Karpas-422 (cell line): ENCODE data around the gene MAPK12. TPM values are rescaled to one million over a fixed set of nuclear protein-coding genes. Genes with fewer than 3 reads are reported as not detected.

Experiments used
- DNase-seq: peaks from one replicate; pipeline ENCODE4 v3.0.0-alpha.2; 2015
- H2AFZ ChIP-seq: fragments of 200-600 bp; sonication (generic); 2 replicates; pipeline ENCODE4 v1.6.1; 2014; ENCODE audit warnings: antibody characterized with exemption, low read length, mixed read lengths
- H3K27ac ChIP-seq: fragments of 200-600 bp; sonication (generic); 2 replicates; pipeline ENCODE4 v1.5.1; 2014; ENCODE audit warnings: mild to moderate bottlenecking, low read length, moderate library complexity
- H3K27me3 ChIP-seq: fragments of 200-600 bp; sonication (generic); 2 replicates; pipeline ENCODE4 v1.6.1; 2014; ENCODE audit warnings: low read length, mixed read lengths
- H3K36me3 ChIP-seq: fragments of 200-600 bp; sonication (generic); 2 replicates; pipeline ENCODE4 v1.6.1; 2014; ENCODE audit warnings: low read length, mixed read lengths; ENCODE audit not compliant: insufficient read depth
- H3K4me1 ChIP-seq: fragments of 200-600 bp; sonication (generic); 2 replicates; pipeline ENCODE4 v1.6.1; 2014; ENCODE audit warnings: mild to moderate bottlenecking, low read length, mixed read lengths
- H3K4me2 ChIP-seq: fragments of 200-600 bp; sonication (generic); 2 replicates; pipeline ENCODE4 v1.6.1; 2014; ENCODE audit warnings: low read length, low read depth, mild to moderate bottlenecking; ENCODE audit not compliant: poor library complexity, severe bottlenecking
- H3K4me3 ChIP-seq: fragments of 200-600 bp; sonication (generic); 2 replicates; pipeline ENCODE4 v1.5.1; 2014; ENCODE audit warnings: mild to moderate bottlenecking, antibody characterized with exemption, low read length, mixed read lengths
- H3K79me2 ChIP-seq: fragments of 200-600 bp; sonication (generic); 2 replicates; pipeline ENCODE4 v1.6.1; 2014; ENCODE audit warnings: mild to moderate bottlenecking, low read length, mixed read lengths
- H3K9ac ChIP-seq: fragments of 200-600 bp; sonication (generic); 2 replicates; pipeline ENCODE4 v1.6.0; 2014; ENCODE audit warnings: low read length
- H3K9me2 ChIP-seq: fragments of 200-600 bp; sonication (generic), shearing (Covaris generic); replicated peaks from 2 replicates; pipeline ENCODE4 v1.6.0; 2014; ENCODE audit warnings: mild to moderate bottlenecking, low read length, moderate library complexity; ENCODE audit not compliant: insufficient read depth
- H3K9me3 ChIP-seq: fragments of 300-700, 200-600 bp; sonication (generic); 2 replicates; pipeline ENCODE4 v1.6.1; 2014; ENCODE audit warnings: low read length, mixed read lengths
- H4K20me1 ChIP-seq: fragments of 200-600 bp; sonication (generic); 2 replicates; pipeline ENCODE4 v1.6.1; 2014; ENCODE audit warnings: mild to moderate bottlenecking, antibody characterized with exemption, low read length, low read depth; ENCODE audit not compliant: insufficient read depth
- total RNA-seq: library from RNA; depleted of rRNA; stranded (reverse); fragments of >200 nt; shearing (Covaris generic); gene quantifications from 2 replicates; pipeline ENCODE4 v1.2.3, GENCODE V29; 2014; ENCODE audit warnings: low replicate concordance

MAPK12 gene
- total RNA-seq, 1 experiment from 2014 or later = 45.4 TPM

DNA sequence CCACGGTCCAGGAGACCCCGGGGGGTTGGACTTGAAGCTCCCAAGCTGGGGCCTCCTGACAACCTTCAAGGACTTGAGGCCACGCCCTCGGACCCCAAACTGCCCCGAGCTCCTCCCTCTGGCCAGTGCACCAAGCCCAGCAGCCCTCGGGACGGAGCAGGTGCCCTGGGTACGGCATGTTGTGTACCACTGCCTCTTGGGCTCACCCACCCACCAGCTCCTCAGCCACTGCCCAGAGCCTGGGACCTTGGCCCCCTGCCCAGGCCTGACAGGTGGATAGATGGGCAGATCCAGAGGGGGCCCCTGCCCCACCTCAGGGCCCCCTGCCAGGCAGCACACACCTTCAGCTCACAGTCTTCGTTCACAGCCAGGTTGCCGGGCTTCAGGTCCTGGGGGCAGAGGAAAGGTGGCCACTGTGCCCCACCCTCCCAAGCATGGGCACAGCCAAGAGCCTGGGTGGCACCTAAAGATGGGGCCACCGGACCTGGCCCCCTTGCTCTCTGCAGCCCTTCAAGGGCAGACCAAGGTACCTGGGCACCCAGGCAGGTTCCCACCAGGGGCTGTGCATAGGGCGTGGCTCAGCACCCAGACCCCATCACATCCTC lies 5.1 kb downstream of the MAPK12 start:
- Histone ChIP-seq H2AFZ (no peak overlapping the region), H3K36me3 (no peaks in the 10 kb centered on the region; the same call in 1 of the 2 replicates), H3K4me2 (no peak overlapping the region), H3K27me3 (no peaks in the 10 kb centered on the region), H3K9me2 (no peaks in the 10 kb centered on the region), H3K9me3 (no peaks in the 10 kb centered on the region), H3K9ac (no peak overlapping the region), H3K27ac (no peak overlapping the region), H3K4me1 (peaks cover 15% of the 10 kb centered on the region), H3K4me3 (no peak overlapping the region), H4K20me1 (peaks cover 6% of the 10 kb centered on the region; the same call in 1 of the 2 replicates), H3K79me2 (peaks cover 25% of the 10 kb centered on the region)
- DNase-seq = no peak

DNA sequence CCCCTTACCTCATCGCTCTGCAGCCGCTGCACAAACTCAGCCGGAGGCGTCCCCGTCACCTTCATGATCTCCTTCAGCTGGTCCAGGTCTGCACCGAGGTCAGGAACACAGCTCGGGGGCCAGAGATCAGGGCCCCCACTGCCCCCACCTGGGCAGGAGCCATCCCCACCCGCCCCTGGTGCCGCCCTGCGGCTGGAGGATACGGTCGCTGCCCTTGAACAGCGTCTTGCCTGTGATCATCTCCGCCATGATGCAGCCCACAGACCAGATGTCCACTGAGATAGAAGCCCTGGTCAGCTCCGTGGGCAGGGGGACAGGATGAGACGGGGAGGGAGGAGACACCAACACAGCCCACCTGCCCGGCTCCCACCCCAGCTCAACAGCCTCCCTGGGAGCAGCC lies 5.9 kb downstream of the MAPK12 start:
- no peak for DNase-seq
- Histone ChIP-seq H3K9ac (no peak overlapping the region), H3K79me2 (peaks cover 23% of the 10 kb centered on the region), H3K9me3 (no peaks in the 10 kb centered on the region), H3K27me3 (no peaks in the 10 kb centered on the region), H3K4me2 (no peak overlapping the region), H3K4me3 (no peak overlapping the region), H4K20me1 (peaks cover 6% of the 10 kb centered on the region; the same call in 1 of the 2 replicates), H2AFZ (no peak overlapping the region), H3K9me2 (no peaks in the 10 kb centered on the region), H3K36me3 (no peaks in the 10 kb centered on the region; the same call in 1 of the 2 replicates), H3K4me1 (peaks cover 17% of the 10 kb centered on the region), H3K27ac (no peak overlapping the region)

DNA sequence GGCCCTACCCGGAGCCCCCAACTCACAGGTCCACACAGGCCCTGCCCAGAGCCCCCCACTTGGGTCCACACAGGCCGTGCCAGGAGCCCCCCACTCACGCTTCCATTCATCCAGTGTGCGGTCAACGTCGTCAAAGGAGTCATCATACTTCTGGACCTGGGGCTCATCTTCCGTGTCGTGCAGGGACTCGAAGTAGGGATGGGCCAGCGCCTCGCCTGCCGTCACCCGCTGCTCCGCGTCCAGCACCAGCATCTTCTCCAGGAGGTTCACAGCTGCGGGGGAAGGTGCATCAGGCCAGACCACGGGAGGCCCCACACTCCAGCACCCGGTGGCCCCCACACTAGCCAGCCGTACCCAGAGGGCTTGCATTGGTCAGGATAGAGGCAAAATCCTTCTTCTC lies 6.4 kb downstream of the MAPK12 start:
- Histone ChIP-seq H3K27me3 (no peaks in the 10 kb centered on the region), H3K79me2 (peaks cover 23% of the 10 kb centered on the region), H2AFZ (no peak overlapping the region), H3K4me3 (no peak overlapping the region), H3K36me3 (no peaks in the 10 kb centered on the region; the same call in 1 of the 2 replicates), H3K27ac (no peak overlapping the region), H3K4me2 (no peak overlapping the region), H3K9me2 (no peaks in the 10 kb centered on the region), H4K20me1 (peaks cover 7% of the 10 kb centered on the region; the same call in 1 of the 2 replicates), H3K9me3 (no peaks in the 10 kb centered on the region), H3K9ac (no peak overlapping the region), H3K4me1 (peaks cover 19% of the 10 kb centered on the region)
- DNase-seq = no peak

DNA sequence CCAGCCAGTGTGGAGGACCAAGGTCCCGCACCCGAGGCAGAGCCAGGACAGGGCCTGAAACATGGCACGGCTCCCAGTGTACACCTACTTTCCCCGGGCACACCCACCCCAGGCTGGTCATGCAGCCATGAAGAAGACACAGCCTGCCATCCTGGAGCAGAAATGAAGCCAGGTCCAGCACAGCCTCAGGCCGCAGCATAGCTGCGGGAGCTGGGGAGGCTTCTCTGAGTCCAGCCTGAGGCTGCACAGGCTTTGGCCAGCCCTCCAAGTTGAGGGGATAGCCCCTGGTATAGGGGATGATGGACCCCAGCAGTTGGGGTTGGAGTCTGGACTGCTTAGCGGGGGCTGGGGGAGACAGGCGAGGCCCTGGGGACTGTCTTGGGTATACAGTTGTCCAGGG lies 7.5 kb downstream of the MAPK12 start:
- no peak overlapping the region for H2AFZ ChIP-seq
- no peaks in the 10 kb centered on the region; the same call in 1 of the 2 replicates for H3K36me3 ChIP-seq
- peaks cover 12% of the 10 kb centered on the region; the same call in 1 of the 2 replicates for H4K20me1 ChIP-seq
- no peak overlapping the region for H3K9ac ChIP-seq
- H3K79me2 ChIP-seq = peaks cover 22% of the 10 kb centered on the region
- DNase-seq = no peak
- no peak overlapping the region for H3K27ac ChIP-seq
- H3K4me3 ChIP-seq = no peak overlapping the region
- no peaks in the 10 kb centered on the region for H3K9me3 ChIP-seq
- H3K27me3 ChIP-seq = no peaks in the 10 kb centered on the region
- no peak overlapping the region for H3K4me2 ChIP-seq
- H3K9me2 ChIP-seq = no peaks in the 10 kb centered on the region
- peaks cover 26% of the 10 kb centered on the region for H3K4me1 ChIP-seq

DNA sequence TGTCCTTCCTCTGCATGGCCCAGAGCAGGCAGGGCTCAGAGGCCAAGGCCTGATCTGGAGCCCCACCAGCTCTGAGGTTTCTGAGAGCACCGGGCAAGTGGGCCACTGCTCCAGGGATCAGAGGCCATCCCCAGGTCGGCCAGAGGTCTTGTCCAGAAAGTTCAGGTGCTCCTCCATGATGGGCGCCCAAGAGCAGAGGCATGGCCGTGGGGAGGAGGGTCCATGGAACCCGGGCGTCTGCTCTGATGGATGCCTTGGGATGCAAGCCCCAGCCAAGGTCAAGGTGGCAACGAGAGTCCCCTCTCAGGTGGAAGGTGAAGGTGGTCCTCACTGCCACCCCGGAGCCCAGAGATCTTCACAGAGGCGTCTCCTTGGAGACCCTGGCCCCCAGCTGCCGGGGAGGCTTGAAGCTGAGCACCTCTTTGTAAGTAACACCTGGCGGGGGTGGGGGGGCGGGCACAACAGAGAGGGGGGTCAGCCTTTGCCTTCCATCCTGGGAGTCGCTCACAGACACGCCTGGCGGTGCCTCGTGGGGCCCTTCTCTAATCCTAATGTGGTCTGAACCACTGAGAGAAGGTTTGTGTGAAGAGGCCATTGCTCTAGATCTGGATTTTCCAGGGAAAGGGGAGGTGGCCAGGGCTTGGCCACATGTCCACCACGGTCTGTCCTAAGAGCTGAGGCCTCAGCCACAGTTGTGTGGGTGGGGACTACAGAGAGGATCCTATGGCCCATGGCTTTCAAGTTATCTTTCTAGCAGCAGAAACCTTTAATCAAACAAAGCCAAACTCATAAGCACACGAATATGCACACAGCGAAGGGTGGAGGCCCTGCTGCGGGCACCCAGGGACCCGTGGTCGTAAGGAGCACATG lies 8.2 kb downstream of the MAPK12 start:
- Histone ChIP-seq H2AFZ (no peak overlapping the region), H3K36me3 (no peaks in the 10 kb centered on the region), H3K27me3 (no peaks in the 10 kb centered on the region), H3K79me2 (peaks cover 16% of the 10 kb centered on the region), H4K20me1 (peaks cover 13% of the 10 kb centered on the region; the same call in 1 of the 2 replicates), H3K4me3 (no peak overlapping the region), H3K9me2 (no peaks in the 10 kb centered on the region), H3K9ac (no peak overlapping the region), H3K27ac (no peak overlapping the region), H3K9me3 (no peaks in the 10 kb centered on the region), H3K4me1 (peaks cover 32% of the 10 kb centered on the region), H3K4me2 (no peak overlapping the region)
- DNase-seq = no peak

DNA sequence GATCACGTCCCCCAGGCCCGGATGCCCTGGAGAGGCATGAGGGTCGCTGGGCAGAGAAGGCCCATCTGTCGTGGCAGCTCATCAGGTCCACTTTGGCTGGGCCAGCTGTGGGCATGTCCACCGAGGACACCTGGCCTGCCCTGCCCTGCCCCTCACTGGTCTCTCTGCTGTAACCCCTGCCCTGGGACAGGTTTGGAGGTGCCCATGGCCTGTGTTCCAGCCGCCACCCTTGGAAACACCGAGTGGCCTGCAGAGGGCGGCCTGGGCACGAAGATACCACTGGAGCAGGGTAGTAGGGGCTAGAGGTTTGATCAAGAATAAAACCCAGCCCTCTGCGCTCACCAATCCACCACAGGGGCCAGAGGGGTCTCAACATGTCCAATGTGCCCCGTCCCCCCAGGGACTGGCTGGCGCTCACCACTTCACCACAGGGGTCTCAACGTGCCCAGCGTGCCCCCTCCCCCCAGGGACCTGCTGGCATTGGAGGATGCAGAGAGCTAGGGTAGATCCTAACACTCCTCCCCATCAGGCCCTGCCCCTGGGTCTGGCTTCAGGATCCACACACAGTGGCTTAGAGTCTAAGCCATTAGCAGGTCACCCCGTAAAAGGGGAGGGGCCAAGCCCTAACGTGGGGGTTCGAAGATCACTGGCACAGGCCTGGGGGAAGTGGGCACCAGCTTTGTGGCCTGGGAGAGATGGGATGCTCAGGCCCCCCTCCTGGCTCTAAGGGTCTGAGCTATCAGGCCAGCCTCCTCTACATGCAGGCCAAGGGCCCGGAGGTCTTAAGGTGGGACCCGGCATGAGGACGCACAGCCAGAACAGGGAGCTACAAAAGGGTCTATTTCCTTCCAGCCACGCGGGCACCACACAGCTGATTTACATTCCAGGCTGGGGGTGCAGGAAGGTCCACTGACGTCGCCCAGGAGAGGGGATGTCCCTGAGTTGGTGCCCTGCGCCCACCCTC lies 9.1 kb downstream of the MAPK12 start:
- peaks cover 41% of the 10 kb centered on the region for H3K4me1 ChIP-seq
- no peaks in the 10 kb centered on the region for H3K27me3 ChIP-seq
- peak overlapping the region; percentile 97 for H3K4me2 ChIP-seq
- no peak overlapping the region for H2AFZ ChIP-seq
- peak; percentile 87 for DNase-seq
- H3K9me3 ChIP-seq = no peaks in the 10 kb centered on the region
- peaks cover 3% of the 10 kb centered on the region; the same call in 1 of the 2 replicates for H3K36me3 ChIP-seq
- H3K9me2 ChIP-seq = no peaks in the 10 kb centered on the region
- H3K4me3 ChIP-seq = peak overlapping the region; percentile 99
- peak overlapping the region; percentile 85 for H3K27ac ChIP-seq
- peaks cover 20% of the 10 kb centered on the region; the same call in 1 of the 2 replicates for H4K20me1 ChIP-seq
- peak overlapping the region; percentile 99 for H3K9ac ChIP-seq
- H3K79me2 ChIP-seq = peaks cover 19% of the 10 kb centered on the region

DNA sequence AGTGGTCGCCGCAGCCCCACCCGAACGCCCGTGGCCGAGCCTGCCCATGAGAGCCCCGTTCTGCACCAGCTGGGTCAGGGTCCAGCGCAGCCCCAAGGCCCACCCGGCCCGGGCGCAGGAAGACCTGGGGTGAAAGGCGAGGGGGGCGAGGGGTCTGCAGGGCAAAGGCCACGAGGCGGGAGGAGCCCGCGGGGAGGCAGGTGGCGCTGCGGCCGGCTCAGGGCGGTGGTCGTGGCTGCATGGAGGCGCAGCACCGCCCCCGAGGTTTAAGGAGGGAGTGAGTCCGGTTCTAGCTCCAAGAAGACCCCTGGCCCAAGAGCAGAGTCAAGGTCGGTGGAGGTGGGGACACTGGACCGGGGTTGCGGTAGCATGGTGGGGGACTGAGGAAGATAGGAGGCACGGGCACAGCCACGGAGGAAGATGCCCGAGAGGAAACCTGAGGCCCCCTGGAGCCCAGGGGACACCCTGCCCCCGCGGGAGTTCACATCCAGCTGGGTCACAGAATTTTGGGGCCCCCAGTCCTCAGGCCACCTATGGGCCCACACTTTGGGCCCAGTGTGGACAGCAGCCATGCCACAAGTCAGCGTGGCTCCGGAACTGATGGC lies 9.9 kb downstream of the MAPK12 start:
- Histone ChIP-seq H3K27ac (peak overlapping the region; percentile 85), H3K79me2 (peaks cover 24% of the 10 kb centered on the region), H3K36me3 (peaks cover 10% of the 10 kb centered on the region; the same call in 1 of the 2 replicates), H3K9ac (peak overlapping the region; percentile 99), H3K9me2 (no peaks in the 10 kb centered on the region), H2AFZ (no peak overlapping the region), H3K27me3 (no peaks in the 10 kb centered on the region), H3K4me2 (peak overlapping the region; percentile 97), H3K4me1 (peaks cover 48% of the 10 kb centered on the region), H3K9me3 (no peaks in the 10 kb centered on the region), H4K20me1 (peaks cover 23% of the 10 kb centered on the region; the same call in 1 of the 2 replicates), H3K4me3 (peak overlapping the region; percentile 99)
- peak; percentile 71 for DNase-seq
